IPS-NIHi7 (cell line): ENCODE data around the gene UBE2S.

Experiments
- DNase-seq: peaks from one replicate; pipeline ENCODE4 v3.0.0; 2012; ENCODE audit warnings: mixed read lengths; ENCODE audit errors: extremely low spot score

Gene UBE2S

DNA sequence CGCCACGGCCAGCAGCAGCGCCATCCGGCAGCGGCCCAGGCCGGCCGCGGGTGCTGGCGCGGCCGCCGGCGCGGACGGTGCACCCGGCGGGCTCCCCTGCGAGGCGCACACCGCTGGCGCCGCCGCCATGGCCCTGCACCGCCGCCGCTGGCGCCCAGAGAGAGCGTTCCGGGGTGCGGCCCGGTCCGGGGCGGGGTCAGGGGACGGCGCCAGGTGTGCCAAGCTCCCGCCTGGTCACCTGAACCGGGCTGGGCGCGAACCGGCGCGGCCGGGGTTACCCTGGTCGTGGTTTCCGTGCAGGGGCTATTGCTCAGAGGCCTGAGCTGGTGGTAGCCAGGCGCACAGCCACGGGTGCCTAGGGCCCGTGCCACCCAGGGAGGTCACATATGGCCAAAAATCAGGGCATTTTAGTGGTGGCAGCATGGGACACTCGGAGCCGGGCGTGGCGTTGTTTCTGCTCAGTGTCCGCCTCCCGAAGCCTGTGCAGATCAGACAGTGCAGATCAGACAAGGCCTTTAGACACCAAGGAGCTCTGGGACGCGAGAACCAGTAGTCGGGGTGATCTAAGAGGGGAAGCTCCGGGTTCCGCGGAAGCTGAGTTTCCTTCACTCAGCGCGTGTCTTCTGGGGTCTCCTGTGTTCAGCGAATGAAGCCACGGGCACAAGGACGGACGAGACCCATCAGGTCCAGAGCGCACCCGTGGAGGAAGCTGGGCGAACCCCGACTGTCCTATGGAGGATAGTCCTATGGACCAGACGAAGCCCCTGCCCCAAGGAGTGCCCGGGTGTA, 23.3 kb downstream of the UBE2S start, which contains the start of gene TMEM238:
Gene TMEM238, minus strand, starts transcription at position 162 of the 789 bp plus-strand sequence. Its CDS starts 33 bp downstream, at position 129.
- no peak for DNase-seq

DNA sequence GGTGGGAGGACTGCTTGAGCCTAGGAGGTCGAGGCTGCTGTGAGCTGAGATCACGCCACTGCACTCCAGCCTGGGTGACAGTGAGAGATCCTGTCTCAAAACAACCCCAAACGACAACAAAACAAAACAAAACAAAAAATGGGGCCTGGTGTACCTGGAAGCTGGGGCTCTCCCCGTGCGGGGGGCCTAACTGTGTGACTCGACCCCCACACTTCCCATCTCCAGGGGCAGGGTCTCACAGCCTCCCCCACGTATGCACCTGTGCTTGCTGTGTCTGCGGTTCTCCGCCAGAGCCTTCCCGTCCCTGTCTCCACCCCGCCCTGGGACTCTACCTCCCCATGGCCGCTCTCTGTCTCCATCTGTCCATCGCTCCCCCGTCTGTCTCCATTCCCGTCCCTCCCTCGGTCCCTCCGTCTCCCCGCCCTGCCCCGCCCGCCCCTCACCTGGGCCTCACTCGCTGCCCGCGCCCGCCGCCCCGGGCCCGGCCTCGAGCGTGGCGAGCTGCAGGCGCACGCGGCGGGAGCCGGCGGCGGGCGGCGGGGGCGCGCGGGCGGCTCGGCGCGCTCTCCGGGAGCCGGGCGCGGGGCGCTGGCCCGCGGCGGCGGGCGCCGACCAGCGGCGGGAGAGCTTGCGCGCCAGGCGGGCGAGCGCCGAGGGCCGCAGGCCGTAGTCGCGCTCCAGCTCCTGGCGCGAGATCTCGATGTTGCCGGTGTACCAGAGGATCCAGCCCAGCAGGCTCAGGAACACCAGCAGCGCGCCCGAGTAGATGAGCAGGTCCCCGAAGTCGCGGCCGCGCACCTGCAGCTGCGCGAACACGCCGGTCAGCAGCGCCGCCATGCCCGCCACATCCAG, 24.1 kb downstream of the UBE2S start:
- peak; percentile 66 for DNase-seq

DNA sequence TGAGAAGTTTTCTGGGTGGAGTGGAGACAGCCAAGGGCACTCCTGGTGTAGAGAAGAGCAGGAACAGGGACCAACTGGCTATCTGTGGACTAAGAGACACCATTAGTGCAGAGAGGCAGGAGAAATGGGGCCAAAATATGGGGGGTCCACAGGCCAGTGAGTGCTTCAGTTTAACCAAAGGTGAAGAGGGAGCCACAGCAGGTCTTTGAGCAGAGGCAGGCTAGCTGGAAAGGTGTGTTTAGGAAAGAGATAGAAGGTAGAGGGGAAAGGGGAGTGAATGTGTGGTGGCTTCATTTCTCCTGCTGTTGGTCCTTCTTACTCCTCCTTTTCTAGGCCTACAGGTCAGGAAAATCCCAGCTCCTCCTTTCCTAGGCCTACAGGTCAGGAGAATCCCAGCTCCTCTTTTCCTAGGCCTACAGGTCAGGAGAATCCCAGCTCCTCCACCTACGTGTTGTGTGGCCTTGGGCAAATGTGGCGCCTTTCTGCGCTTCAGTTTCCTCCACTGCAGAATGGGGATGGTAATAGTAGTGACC, 25.0 kb downstream of the UBE2S start:
- no peak for DNase-seq

DNA sequence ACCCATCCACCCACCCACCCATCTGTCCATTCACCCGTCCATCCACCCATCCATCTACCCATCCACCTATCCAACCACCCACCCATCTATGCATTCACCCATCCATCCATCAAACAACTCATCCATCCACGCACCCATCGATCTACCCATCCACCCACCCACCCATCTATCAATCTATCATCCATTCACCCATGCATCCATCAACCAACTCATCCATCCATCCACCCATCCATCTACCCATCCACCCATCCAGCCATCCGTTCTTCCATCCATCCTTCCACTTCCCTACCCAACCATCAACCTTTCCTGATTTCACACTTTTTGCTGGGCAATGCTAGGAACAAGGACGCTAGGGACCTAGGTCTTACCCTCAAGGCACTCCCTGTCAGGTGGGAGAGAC, 25.6 kb downstream of the UBE2S start:
- DNase-seq = no peak

DNA sequence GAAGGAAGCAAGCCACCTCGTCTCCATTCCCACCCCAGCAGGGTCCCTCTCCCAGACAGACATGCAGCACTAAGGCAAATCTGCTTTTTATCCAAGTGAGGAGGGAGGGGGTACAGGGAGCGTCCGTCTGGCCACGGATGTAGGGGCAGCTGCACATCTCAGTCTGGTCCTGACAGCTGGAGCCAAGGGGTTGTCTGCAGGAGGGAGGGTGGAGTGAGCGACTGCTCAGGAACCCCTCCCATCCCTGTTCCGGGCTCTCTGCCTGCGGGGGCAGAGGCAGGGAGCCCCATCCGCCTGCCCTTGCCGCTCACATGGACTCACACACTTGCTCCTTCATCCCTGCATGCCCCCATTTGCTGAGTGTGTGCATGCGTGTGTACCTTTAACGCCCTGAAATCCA, 28.4 kb downstream of the UBE2S start:
- DNase-seq = no peak

DNA sequence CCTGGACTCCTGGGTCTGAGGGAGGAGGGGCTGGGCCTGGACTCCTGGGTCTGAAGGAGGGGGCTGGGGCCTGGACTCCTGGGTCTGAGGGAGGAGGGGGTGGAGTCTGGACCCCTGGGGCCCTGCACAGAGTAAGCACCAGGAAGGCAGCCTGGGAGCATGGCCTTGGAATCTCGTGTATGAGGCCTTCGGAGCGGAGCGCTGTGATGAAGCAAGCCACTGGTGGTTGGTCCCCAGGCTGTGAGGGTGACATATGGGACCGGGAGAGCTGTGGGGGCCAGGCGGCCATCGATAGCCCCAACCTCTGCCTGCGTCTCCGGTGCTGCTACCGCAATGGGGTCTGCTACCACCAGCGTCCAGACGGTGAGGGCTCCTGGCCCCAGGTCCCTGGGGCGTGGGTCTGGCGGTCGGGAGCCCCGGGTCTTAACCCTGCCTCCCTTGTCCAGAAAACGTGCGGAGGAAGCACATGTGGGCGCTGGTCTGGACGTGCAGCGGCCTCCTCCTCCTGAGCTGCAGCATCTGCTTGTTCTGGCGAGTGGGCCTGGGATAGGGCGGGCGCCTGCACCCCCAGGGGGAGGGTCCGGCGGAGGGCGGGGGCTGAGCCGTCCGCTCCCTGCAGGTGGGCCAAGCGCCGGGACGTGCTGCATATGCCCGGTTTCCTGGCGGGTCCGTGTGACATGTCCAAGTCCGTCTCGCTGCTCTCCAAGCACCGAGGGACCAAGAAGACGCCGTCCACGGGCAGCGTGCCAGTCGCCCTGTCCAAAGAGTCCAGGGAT, 30.0 kb downstream of the UBE2S start:
- DNase-seq = no peak

DNA sequence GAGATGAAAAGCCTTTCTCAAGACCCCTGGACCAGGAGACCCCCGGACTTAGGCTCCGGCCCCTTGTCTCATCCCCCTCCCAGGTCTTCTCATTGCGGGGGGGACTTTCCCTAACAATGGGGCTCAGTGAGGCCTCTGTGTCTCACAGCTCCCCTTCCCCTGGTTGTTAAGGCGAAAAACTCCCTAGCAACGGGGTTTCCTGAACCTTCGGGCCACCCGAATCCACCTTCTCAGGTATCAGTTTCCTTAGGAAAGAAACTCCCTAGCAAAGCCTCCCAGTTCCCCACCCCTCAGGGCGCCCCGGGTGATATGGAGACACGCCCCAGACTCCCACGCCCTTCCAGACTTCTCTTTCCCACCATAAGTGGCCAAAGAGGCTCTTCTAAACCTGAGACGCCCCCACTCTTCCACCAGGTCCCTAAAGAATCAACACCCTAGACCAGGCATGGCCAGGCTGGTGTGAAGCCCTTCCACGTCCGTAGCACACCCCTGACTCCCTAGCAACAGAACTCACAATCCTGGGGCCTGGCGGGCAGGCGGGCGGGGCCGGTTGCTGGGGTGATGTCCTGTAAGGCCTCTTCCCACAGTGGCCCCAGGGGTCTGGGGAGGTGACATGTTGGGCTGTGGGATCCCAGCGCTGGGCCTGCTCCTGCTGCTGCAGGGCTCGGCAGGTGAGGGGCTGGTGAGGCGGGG, 31.2 kb downstream of the UBE2S start, which contains the start of gene TMEM190:
Gene TMEM190, plus strand, starts transcription at position 586 of the 693 bp plus-strand sequence. Its CDS starts 28 bp downstream, at position 614.
- DNase-seq = no peak

DNA sequence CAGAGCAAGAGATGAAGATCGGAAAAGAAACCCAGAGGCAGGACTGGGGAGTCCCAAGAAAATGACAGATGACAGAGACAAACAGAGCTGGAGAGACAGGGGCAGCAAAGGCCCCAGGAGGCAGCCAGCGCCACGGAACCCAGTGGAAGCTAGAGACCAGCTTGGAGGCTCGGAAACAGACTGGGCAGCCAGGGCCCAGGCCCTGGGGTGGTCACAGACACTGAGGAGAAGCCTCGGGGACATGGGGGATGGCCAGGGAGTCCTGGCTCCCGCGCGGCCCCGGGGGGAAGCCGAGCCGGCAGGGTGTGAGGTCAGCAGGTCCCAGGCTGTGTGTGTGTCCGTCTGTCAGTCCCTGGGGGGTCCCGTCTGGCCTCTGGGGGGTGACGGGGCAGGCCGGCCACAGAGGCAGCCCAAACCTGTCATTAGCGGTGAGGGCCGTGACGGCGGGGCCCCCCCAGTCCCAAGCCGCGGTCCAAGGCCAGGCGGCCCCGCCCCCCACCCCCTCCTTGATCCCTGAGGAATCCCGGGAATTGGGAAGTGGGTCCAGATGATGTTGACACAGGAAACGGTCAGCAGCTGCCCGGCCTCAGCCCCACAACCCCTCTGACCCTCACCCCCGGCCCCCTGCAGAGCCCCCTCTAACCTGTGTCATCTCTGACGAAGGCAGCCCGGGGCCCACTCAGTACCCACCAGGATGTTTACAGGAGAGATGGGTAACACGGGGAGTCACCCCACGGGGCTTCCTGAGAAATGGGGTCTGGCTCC, 33.4 kb downstream of the UBE2S start:
- DNase-seq = no peak

DNA sequence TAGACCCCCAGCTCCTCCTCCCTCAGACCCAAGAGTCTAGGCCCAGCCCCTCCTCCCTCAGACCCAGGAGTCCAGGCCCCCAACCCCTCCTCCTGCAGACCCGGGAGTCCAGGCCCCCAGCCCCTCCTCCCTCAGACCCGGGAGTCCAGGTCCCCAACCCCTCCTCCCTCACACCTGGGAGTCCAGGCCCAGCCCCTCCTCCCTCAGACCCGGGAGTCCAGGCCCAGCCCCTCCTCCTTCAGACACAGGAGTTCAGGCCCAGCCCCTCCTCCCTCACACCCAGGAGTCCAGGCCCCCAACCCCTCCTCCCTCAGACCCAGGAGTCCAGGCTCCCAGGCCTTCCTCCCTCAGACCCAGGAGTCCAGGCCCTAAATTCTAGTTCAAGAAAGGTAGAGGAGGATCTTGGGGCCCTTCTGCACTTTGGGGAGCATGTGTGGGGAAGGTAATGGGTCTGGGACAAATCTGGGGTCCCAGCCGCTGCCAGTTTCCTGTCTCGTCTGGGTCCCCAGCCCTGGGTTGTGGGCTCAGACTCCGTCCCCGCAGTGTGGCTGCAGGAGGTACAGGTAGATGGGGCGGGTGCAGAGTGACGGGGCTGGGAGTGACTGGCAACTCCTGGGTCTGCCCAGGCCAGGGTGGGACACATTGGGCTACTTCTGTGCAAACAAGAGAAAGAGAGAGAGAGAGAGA, 34.1 kb downstream of the UBE2S start:
- DNase-seq = no peak

DNA sequence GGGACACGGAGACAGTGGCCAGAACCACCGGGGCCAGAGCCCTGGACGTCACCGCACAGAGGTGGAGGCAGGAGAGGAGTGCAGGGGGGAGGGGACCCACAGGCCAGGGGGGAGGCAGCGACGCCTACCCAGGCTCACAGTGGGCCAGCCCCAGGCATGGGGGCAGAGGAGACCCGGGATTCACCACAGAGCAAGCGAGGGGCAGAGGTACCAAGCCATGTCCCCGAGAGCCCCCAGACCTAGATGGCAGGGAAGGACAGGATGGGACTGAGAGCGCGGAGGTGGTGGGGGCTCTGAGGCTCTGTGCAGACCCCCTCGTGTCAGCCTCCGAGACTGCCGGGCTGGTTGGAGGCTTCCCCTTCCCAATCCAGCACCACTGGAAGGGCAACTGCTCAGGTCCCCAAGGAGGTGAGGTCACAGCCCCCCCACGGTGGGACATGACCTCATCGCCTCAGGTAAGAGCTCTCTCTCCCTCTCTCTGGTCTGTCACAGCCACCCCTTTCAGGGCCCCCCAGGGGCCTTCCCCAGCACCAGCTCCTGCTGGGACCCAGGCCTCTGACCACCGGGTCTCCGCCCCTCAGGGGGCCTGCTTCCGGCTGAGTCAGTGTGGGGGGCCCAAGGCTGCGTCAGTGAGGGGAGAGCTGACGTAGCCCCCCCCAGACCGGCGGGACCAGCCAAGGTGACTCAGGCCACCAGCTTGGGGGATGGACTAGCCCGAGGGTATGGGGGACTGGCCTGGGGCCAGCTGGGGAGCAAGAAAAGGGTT, 35.1 kb downstream of the UBE2S start:
- no peak for DNase-seq

DNA sequence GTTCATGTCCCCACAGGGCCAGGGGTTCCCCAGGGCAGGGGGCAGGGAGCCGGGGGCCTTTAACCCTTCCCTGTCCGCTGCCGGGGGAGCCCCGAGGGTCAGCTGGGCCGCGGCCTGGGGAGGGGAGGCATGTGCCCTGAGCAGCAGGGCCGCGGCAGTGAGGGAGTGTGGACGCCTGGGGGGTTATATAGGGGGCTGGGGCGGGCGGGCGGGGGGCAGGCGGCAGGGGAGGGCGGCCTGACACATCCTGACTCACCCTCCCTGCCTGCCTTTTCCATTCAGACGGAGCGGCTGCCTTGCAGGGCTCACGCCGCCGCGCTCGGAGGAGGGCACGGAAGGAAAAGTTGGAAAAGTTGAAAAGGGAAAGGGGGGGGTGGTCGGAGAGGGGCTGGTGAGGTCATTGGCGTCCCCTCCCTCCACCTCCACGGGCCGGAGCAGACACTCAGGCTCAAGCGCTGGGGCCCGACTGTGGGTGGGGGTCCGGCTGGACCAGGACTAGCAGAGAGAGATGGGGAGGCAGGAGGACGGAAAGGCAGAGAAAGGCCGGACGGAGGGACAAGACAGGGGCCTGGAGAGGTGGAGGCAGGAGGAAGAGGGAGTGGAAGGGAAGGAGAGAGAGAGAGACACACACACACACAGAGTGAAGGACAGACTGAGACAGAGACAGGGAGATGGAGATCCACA, 37.1 kb downstream of the UBE2S start, which contains the start of gene IL11:
Gene IL11, minus strand, starts transcription at position 159 of the 684 bp plus-strand sequence. Its CDS starts 153 bp downstream, at position 6.
- no peak for DNase-seq

DNA sequence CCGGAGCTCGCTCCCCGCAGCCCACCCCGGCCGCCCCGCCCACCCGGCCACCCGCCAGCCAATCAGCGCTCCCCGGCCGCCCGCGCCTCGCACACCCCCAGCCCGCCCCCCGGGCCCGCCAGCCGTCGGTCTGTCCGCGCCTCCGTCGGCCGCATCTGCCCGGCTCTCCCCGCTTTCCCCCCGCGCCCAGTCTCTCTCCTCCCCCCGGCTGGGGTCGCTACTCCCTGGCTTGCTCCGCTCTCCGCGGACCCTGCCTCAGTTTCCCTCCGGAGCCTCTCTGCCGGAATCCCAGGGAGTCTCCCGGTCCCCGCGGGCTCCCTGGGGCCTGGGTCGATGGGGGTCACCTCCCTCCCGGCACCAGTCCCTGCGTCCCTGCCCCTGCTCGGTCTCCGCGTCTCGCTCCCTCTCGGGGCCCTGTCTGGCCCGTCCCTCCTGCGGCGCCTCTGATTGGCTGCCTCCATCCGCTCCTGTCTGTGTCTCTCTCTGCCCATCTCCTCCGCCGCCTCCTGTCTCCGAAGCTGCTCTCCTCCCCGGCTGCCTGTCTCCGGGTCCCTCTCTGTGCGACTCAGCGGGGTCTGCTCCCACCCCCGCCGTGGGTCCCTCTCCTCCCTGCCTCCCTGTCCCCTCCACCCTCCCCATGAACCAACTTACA, 37.8 kb downstream of the UBE2S start:
- DNase-seq = peak; percentile 86

DNA sequence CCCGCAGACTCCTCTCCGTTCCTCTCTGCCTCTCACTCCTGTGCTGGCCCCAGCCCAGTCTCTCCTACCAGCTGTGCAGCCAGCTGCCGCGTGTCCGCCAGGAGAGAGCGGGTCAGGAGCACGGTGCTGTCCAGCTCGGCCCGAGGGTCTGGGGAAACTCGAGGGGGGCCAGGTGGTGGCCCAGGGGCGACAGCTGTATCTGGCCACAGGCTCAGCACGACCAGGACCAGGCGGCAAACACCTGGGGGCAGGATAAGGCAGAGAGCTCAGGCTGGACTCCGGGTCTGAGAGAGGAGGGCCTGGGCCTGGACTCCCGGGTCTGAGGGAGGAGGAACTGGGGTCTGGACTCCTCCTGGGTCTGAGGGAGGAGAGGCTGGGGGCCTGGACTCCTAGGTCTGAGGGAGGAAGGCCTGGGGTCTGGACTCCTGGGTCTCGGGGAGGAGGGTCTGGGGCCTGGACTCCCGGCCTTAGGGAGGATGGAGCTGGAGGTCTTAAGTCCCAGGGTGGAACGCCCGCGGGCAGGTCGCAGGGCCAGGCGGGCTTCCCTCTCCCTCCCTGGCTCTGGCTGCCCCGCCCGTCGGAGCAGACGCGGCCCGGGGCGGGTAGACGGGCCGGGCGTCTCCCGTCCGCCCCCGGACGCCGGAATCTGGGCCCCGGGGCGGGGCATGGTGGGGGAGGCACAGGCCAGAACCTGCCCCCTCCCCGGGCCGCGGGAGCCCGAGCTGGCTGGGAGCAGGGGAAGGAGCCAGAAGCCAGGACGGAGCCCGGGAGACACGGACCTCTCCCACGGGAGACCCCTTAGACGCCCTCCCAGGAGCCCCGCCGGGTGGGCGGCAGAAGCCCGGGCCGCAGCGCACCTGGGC, 38.7 kb downstream of the UBE2S start:
- DNase-seq = peak; percentile 70

DNA sequence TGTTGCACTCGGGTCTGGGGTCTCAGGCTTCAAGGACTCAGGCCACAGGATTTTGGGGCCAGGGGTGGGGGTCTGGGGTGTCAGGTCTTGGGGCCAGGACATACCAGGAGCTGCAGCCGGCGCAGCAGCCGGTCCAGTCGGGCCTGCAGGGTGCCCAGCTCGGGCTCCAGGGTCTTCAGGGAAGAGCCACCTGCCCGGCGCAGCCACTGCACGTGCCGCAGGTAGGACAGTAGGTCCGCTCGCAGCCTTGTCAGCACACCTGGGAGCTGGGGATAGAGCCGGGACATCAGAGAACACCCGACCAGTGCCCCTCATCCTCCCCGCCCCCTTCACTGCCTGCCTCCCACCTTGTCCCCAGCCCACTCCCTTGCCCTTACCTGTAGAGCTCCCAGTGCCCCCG, 39.5 kb downstream of the UBE2S start:
- no peak for DNase-seq

DNA sequence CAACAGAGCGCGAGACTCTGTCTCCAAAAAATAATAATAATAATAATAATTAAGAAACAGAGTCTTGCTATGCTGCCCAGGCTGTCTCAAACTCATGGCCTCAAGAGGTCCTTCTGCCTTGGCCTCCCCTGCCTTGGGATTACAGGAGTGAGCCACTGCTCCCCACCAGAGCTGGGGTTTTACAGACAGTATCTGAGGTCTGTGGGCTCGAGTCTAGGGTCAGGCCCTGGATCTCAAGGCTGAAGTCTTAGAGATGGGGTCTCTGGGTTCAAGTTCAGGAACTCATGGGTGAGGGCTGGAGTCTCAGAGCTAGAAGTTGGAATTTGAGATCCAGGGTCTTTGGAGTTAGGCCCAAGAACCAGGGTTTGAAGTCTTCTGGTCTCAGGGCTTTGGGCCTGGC, 40.8 kb downstream of the UBE2S start:
- no peak for DNase-seq

DNA sequence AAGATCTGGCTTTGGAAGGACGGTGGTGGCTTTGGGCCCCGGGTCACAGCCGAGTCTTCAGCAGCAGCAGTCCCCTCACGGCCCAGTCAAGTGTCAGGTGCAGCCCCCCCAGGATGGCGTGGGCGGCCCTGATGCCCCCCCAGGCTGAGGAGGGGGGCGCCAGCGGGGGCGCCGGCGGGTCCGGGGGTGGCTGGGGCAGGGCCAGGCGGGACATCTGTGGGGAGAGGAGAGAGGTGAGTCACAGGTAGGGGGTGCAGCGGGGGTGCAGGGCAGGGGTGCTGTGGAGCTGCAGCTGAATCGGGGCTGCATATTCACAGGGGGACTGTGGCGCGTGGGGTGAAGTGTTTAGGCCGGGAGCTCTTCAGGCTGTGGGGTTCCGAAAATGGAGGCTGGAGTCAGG, 41.6 kb downstream of the UBE2S start:
- DNase-seq = no peak

DNA sequence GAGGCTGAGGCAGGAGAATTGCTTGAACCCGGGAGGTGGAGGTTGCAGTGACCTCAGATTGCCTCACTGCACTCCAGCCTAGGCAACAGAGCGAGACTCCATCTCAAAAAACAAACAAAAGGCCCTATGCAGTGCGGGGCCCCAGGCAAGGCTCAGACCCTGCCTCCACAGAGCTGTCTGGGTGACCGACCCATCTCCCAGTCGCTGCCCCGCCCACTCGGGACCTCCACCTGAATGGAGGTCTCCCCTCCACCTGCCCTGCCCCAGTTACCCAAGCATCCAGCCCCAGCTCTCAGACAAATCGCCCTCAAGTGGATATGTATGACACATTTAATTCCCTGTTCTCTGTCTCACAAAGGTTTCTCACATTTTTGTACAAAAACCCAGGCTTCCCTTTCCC, 42.3 kb downstream of the UBE2S start:
- DNase-seq = no peak
